Naive thymus-derived CD4-positive, alpha-beta T cell (primary cell): ENCODE data around the gene C1QTNF1. TPM values are rescaled to one million over a fixed set of nuclear protein-coding genes. Genes with fewer than 3 reads are reported as not detected.

Source experiments
- ATAC-seq: fragments of 150-1000 bp; cut with Tn5 transposase; 2 replicates; pipeline ENCODE4 v1.10.0; 2021; ENCODE audit warnings: mild to moderate bottlenecking, moderate library complexity
- CTCF ChIA-PET: fragments of 350-600 bp; sonication (Branson Sonifier 250); formaldehyde crosslinking; loops from one replicate; lab custom pipeline; 2021; ENCODE audit warnings: antibody characterized with exemption; lab: Charles Lee
- POLR2A ChIA-PET: fragments of 350-600 bp; sonication (Branson Sonifier 250); formaldehyde crosslinking; loops from one replicate; lab custom pipeline; 2021; ENCODE audit warnings: antibody characterized with exemption, inconsistent platforms; lab: Charles Lee
- DNase-seq, 9 donors: peaks; one replicate each; pipeline versions ENCODE4 v3.0.0 to v3.0.0-alpha.2; 2020 to 2022; ENCODE audit warnings: mixed read lengths in 1 of 9
- H3K27ac ChIP-seq: one replicate; pipeline ENCODE4 v1.7.0; 2013; ENCODE audit warnings: mild to moderate bottlenecking, low read depth, low read length, moderate library complexity
- H3K27me3 ChIP-seq, 2 donors: one replicate each; pipeline ENCODE4 v1.7.0; 2013; ENCODE audit warnings: low read length in 2 of 2, mild to moderate bottlenecking in 2 of 2, moderate library complexity in 2 of 2; ENCODE audit not compliant: control insufficient read depth in 2 of 2, insufficient read depth in 2 of 2
- H3K36me3 ChIP-seq, 3 experiments: 1 replicate in 2 of 3; 2 replicates in 1 of 3; pipeline ENCODE4 v1.7.0; 2013; ENCODE audit warnings: low read length in 3 of 3, mild to moderate bottlenecking in 3 of 3, moderate library complexity in 1 of 3; ENCODE audit not compliant: insufficient read depth in 3 of 3, control insufficient read depth in 2 of 3
- H3K4me1 ChIP-seq, 2 donors: one replicate each; pipeline ENCODE4 v1.7.0; 2013; ENCODE audit warnings: low read length in 2 of 2, mild to moderate bottlenecking in 2 of 2, moderate library complexity in 1 of 2; ENCODE audit not compliant: control insufficient read depth in 2 of 2, insufficient read depth in 2 of 2
- H3K4me3 ChIP-seq: 2 replicates; pipeline ENCODE4 v1.7.0; 2013; ENCODE audit warnings: mild to moderate bottlenecking, low read length
- H3K9me3 ChIP-seq, 3 experiments: 1 replicate in 2 of 3; 2 replicates in 1 of 3; pipeline ENCODE4 v1.7.0; 2013; ENCODE audit warnings: low read length in 3 of 3; ENCODE audit not compliant: control insufficient read depth in 2 of 3
- H3K27ac Mint-ChIP-seq, 9 donors: one replicate each; pipeline ENCODE4 v1.8.0; 2020 to 2022; ENCODE audit warnings: mixed read lengths in 9 of 9, mild to moderate bottlenecking in 8 of 9, moderate library complexity in 5 of 9, inconsistent platforms in 2 of 9
- H3K27me3 Mint-ChIP-seq, 5 donors: one replicate each; pipeline ENCODE4 v1.8.0; 2021 to 2022; ENCODE audit warnings: mixed read lengths in 5 of 5, mild to moderate bottlenecking in 1 of 5
- H3K36me3 Mint-ChIP-seq, 5 donors: one replicate each; pipeline ENCODE4 v1.8.0; 2020 to 2022; ENCODE audit warnings: mixed read lengths in 5 of 5, mild to moderate bottlenecking in 3 of 5, inconsistent platforms in 1 of 5
- H3K4me1 Mint-ChIP-seq, 7 donors: one replicate each; pipeline ENCODE4 v1.8.0; 2020 to 2022; ENCODE audit warnings: mixed read lengths in 7 of 7, mild to moderate bottlenecking in 3 of 7, inconsistent platforms in 1 of 7
- H3K4me3 Mint-ChIP-seq, 10 donors: one replicate each; pipeline ENCODE4 v1.8.0; 2020 to 2022; ENCODE audit warnings: mild to moderate bottlenecking in 10 of 10, mixed read lengths in 10 of 10, moderate library complexity in 6 of 10, inconsistent platforms in 2 of 10
- H3K9me3 Mint-ChIP-seq, 11 donors: one replicate each; pipeline ENCODE4 v1.8.0; 2020 to 2022; ENCODE audit warnings: mixed read lengths in 11 of 11, mild to moderate bottlenecking in 4 of 11, inconsistent platforms in 1 of 11, moderate library complexity in 1 of 11
- intact Hi-C, 2 donors: fragments of 100-400 bp; cut with micrococcal nuclease; formaldehyde crosslinking; loops; one replicate each; pipeline ENCODE4 v1.15.1; 2023
- polyA plus RNA-seq, 2 donors: library from polyadenylated mRNA; unstranded; fragments of 300-500 nt; fragmentation: Illumina TruSeq; gene quantifications; one replicate each; pipeline ENCODE4 v1.2.3, GENCODE V29; 2021
- total RNA-seq, 6 experiments: library from RNA in 5 of 6; stranded (reverse) in 5 of 6; gene quantifications; 1 replicate in 5 of 6; 2 replicates in 1 of 6; pipeline ENCODE4 v1.2.3 and lab custom pipeline; 2021 to 2026

Gene C1QTNF1
- total and polyA plus RNA-seq, 7 experiments from 2014 or later = 0.10 TPM; not detected in 6

- ChIA-PET CTCF (interaction anchor here (0.9 to 1.8 kb wide), 4 partner anchors 11 to 310 kb away, joined by 4 to 10 read pairs (median 4); partner anchors contain the start of gene ENGASE), POLR2A (interaction anchor here (0.7 kb wide), 1 partner anchor 10 kb away, joined by 3 read pairs; no protein-coding TSS in a partner anchor)
- intact Hi-C loops = loop anchor here in 1 of 2 donors (10.0 kb wide), 1 partner anchor 619 kb away; no protein-coding TSS in a partner anchor
Measured at GRCh38 chr17:79085154-79085920, 61.4 kb downstream of the C1QTNF1 start.

GRCh38 chr17:79085921-79086551 lies 62.1 kb downstream of the C1QTNF1 start:
- ChIA-PET POLR2A (interaction anchor here (0.7 kb wide), 1 partner anchor 9 kb away, joined by 3 read pairs; no protein-coding TSS in a partner anchor), CTCF (interaction anchor here (1.1 to 1.8 kb wide), 2 partner anchors 12 to 309 kb away, joined by 4 to 10 read pairs; partner anchors contain the start of gene ENGASE)
- no peak for ATAC-seq
- H3K4me3 ChIP-seq = no peak overlapping the region
- peaks cover 0 to 61% (median 4%) of the 10 kb centered on the region in 3 experiments for H3K36me3 ChIP-seq
- H3K9me3 ChIP-seq = no peaks in the 10 kb centered on the region
- H3K36me3 Mint-ChIP-seq = peaks cover 0 to 9% (median 0%) of the 10 kb centered on the region in 5 donors
- no peaks in the 10 kb centered on the region for H3K9me3 Mint-ChIP-seq
- H3K27me3 ChIP-seq = no peaks in the 10 kb centered on the region
- no peak overlapping the region for H3K4me3 Mint-ChIP-seq
- peaks cover 0 to 7% (median 0%) of the 10 kb centered on the region in 7 donors for H3K4me1 Mint-ChIP-seq
- no peak for DNase-seq
- intact Hi-C loops = loop anchor here in 1 of 2 donors (10.0 kb wide), 1 partner anchor 619 kb away; no protein-coding TSS in a partner anchor
- no peaks in the 10 kb centered on the region for H3K4me1 ChIP-seq
- no peak overlapping the region for H3K27ac ChIP-seq
- H3K27me3 Mint-ChIP-seq = no peaks in the 10 kb centered on the region
- H3K27ac Mint-ChIP-seq = no peak overlapping the region

More at GRCh38 chr17:79085154-79085920, 61.4 kb downstream of the C1QTNF1 start:
- H3K36me3 Mint-ChIP-seq = peaks cover 4 to 14% (median 5%) of the 10 kb centered on the region in 5 donors
- H3K4me1 Mint-ChIP-seq = peaks cover 0 to 7% (median 0%) of the 10 kb centered on the region in 7 donors
- H3K27me3 ChIP-seq = no peaks in the 10 kb centered on the region
- H3K27ac Mint-ChIP-seq = no peak overlapping the region
- H3K9me3 ChIP-seq = no peaks in the 10 kb centered on the region
- H3K4me1 ChIP-seq = no peaks in the 10 kb centered on the region
- DNase-seq (no peak), ATAC-seq (no peak)
- H3K9me3 Mint-ChIP-seq = no peaks in the 10 kb centered on the region
- no peaks in the 10 kb centered on the region for H3K27me3 Mint-ChIP-seq
- H3K27ac ChIP-seq = no peak overlapping the region
- H3K4me3 Mint-ChIP-seq = no peak overlapping the region
- peaks cover 0 to 68% (median 4%) of the 10 kb centered on the region in 3 experiments for H3K36me3 ChIP-seq
- H3K4me3 ChIP-seq = no peak overlapping the region

GRCh38 chr17:79086609-79087427 lies 62.8 kb downstream of the C1QTNF1 start:
- no peak overlapping the region for H3K4me3 ChIP-seq
- H3K27me3 ChIP-seq = no peaks in the 10 kb centered on the region
- Mint-ChIP-seq H3K27ac (no peak overlapping the region), H3K27me3 (no peaks in the 10 kb centered on the region), H3K4me3 (no peak overlapping the region), H3K36me3 (peaks cover 0 to 8% (median 0%) of the 10 kb centered on the region in 5 donors), H3K9me3 (no peaks in the 10 kb centered on the region), H3K4me1 (peaks cover 0 to 5% (median 0%) of the 10 kb centered on the region in 7 donors)
- CTCF ChIA-PET = interaction anchor here (1.9 to 2.9 kb wide), 2 partner anchors 12 to 306 kb away, joined by 11 to 14 read pairs; partner anchors contain the start of gene ENGASE
- H3K27ac ChIP-seq = no peak overlapping the region
- no peak for DNase-seq
- no peak for ATAC-seq
- H3K4me1 ChIP-seq = no peaks in the 10 kb centered on the region
- POLR2A ChIA-PET = interaction anchor here (0.5 kb wide), 1 partner anchor 146 kb away, joined by 3 read pairs; no protein-coding TSS in a partner anchor
- peaks cover 0 to 55% (median 4%) of the 10 kb centered on the region in 3 experiments for H3K36me3 ChIP-seq
- intact Hi-C loops = loop anchor here (1.0 to 10.0 kb wide), 4 partner anchors 41 to 618 kb away; no protein-coding TSS in a partner anchor
- no peaks in the 10 kb centered on the region for H3K9me3 ChIP-seq

- Mint-ChIP-seq H3K27me3 (peaks cover 0 to 5% (median 2%) of the 10 kb centered on the region in 5 donors), H3K4me1 (peaks cover 0 to 5% (median 0%) of the 10 kb centered on the region in 7 donors), H3K9me3 (no peaks in the 10 kb centered on the region), H3K27ac (no peak overlapping the region), H3K4me3 (no peak overlapping the region), H3K36me3 (peaks cover 0 to 5% (median 0%) of the 10 kb centered on the region in 5 donors)
- H3K27ac ChIP-seq = no peak overlapping the region
- POLR2A ChIA-PET = interaction anchor here (0.5 kb wide), 1 partner anchor 146 kb away, joined by 3 read pairs; no protein-coding TSS in a partner anchor
- CTCF ChIA-PET = interaction anchor here (0.6 to 2.9 kb wide), 5 partner anchors 13 to 426 kb away, joined by 3 to 14 read pairs (median 4); partner anchors contain the start of gene ENGASE
- peak; percentile 43 to 80 (median 64) for DNase-seq
- H3K9me3 ChIP-seq = no peaks in the 10 kb centered on the region
- intact Hi-C loops = loop anchor here (1.0 to 10.0 kb wide), 4 partner anchors 41 to 617 kb away; no protein-coding TSS in a partner anchor
- H3K4me1 ChIP-seq = no peaks in the 10 kb centered on the region
- peak; percentile 89 for ATAC-seq
- peaks cover 0 to 48% (median 4%) of the 10 kb centered on the region in 3 experiments for H3K36me3 ChIP-seq
- no peak overlapping the region for H3K4me3 ChIP-seq
- H3K27me3 ChIP-seq = no peaks in the 10 kb centered on the region
Measured at GRCh38 chr17:79087428-79088143, 63.6 kb downstream of the C1QTNF1 start.

- CTCF ChIA-PET = interaction anchor here (0.6 to 2.9 kb wide), 6 partner anchors 13 to 427 kb away, joined by 3 to 14 read pairs (median 4); partner anchors contain the start of gene ENGASE
- H3K4me1 Mint-ChIP-seq = peaks cover 0 to 6% (median 4%) of the 10 kb centered on the region in 7 donors
Measured at GRCh38 chr17:79088247-79088996, 64.5 kb downstream of the C1QTNF1 start.

More at GRCh38 chr17:79088247-79088996, 64.5 kb downstream of the C1QTNF1 start:
- Histone ChIP-seq H3K27ac (no peak overlapping the region), H3K4me1 (peaks cover 0 to 8% of the 10 kb centered on the region in 2 donors), H3K9me3 (no peaks in the 10 kb centered on the region), H3K36me3 (peaks cover 0 to 40% (median 0%) of the 10 kb centered on the region in 3 experiments), H3K27me3 (no peaks in the 10 kb centered on the region), H3K4me3 (no peak overlapping the region)
- peaks cover 0 to 5% (median 0%) of the 10 kb centered on the region in 5 donors for H3K36me3 Mint-ChIP-seq
- H3K9me3 Mint-ChIP-seq = no peaks in the 10 kb centered on the region
- H3K27me3 Mint-ChIP-seq = peaks cover 0 to 10% (median 2%) of the 10 kb centered on the region in 5 donors
- POLR2A ChIA-PET = no interaction called here
- intact Hi-C loops = loop anchor here in 1 of 2 donors (10.0 kb wide), 1 partner anchor 616 kb away; no protein-coding TSS in a partner anchor
- DNase-seq = no peak
- no peak overlapping the region for H3K4me3 Mint-ChIP-seq
- no peak for ATAC-seq
- H3K27ac Mint-ChIP-seq = no peak overlapping the region
